ENCODE measurements around the gene KRTAP4-2.
"Not testable (repeated sequence)": the region's sequence is repeated elsewhere in the genome, so short reads cannot be mapped to it uniquely, and the experiment has no call there.

Gene KRTAP4-2

DNA sequence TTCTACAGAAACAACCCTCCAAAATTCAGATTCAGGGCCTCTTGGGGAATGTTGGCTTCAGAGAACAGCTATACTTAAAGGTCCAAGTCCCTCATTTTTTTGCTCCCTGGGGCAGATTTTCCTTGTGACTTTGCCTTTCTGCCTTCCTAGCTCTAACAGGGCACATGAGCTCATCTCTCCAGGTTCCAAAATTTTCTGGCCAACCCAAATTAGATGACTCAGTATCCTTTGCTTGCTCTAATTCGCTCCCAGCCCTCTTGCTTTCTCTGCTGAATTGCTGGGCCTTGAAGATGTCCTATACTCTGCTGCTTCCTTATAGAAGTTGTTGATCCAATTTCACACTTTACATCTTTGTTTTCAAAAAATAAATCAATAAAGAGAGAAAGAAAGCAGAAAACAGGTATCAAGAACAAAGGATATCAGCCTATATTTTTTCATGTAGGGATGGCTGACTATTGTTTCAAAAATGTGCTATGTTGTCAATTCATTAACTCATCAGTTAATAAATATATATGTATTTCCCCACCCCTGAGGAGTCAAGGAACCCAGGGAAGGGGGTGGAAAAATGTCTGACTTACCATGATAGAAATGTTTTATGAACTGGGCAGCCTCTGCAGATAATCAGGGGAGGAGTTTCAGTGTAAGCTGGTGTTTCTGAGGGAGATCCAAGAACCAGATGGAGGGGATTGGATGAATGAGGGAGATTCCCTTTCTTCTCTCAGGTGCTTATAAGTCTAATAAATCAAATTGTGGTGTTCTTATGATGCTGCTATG lies 1.0 kb upstream of the KRTAP4-2 start:
- H3K4me3 Mint-ChIP-seq = no peak overlapping the region
- H3K27ac Mint-ChIP-seq = no peak overlapping the region

DNA sequence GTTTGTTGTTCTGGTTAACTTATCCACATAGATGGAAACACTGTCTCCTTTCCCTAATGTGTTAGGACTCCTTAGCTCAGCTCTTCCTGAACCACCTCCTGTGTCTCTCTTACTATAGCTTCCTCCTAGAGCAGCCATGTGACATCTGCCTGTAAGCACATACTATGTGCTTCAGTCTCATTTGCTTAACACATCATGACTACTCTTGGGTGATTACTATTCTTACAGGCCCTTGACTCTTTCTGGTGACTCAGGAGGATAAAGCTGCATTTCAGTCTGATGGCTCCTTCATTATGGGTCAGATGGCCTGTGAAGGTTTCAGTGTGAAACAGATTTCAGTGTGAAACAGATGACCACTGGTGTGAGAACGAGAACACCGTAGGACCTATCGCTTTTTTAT lies 320 bp upstream of the KRTAP4-2 start:
- H3K9me3 Mint-ChIP-seq = no peaks in the 10 kb centered on the region
- DNase-seq (ENCODE audit: low spot score) = no peak

More for the DNA sequence above, 1.0 kb upstream of the KRTAP4-2 start:
- Mint-ChIP-seq H3K4me1 (ENCODE audit: low read depth) (no peaks in the 10 kb centered on the region), H3K27me3 (ENCODE audit: low read depth) (no peaks in the 10 kb centered on the region), H3K9me3 (no peaks in the 10 kb centered on the region), H3K36me3 (ENCODE audit: low read depth) (no peaks in the 10 kb centered on the region)
- no peak for DNase-seq (ENCODE audit: low spot score)

DNA sequence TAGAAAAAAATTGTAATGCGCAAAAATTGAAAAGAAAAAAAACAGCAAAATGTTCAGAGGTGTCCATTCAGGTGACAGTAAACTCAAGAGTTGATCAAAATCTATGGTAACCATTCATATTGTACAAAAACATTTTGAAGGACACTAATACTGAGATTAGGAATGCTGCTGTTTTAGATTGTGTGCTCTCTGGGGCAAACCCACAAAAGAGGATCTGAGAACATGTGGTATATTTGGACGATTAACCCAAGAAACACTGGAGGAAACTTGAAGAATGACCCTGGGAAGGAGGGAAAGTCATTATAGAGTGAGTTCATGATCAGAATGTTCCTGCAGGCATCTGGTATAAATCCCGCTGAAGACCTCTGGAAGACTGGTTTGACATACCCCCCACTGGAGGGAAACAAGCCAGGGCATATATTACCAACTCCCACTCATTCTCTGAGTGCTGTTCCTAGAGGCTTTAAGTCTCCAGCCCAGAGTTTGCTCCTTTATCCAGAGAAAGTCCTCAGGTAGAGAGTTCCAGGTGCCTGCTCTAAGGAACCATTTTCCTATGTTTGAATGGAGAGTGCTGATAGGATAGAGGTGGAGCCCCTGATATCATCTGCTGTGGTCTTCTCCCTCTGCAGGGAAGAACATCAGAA lies 1.2 kb downstream of the KRTAP4-2 start:
- no peak for DNase-seq (ENCODE audit: low spot score)

More for the DNA sequence above, 320 bp upstream of the KRTAP4-2 start:
- Mint-ChIP-seq H3K27ac (no peak overlapping the region), H3K27me3 (ENCODE audit: low read depth) (no peaks in the 10 kb centered on the region), H3K36me3 (ENCODE audit: low read depth) (no peaks in the 10 kb centered on the region), H3K4me1 (ENCODE audit: low read depth) (no peaks in the 10 kb centered on the region), H3K4me3 (no peak overlapping the region)

DNA sequence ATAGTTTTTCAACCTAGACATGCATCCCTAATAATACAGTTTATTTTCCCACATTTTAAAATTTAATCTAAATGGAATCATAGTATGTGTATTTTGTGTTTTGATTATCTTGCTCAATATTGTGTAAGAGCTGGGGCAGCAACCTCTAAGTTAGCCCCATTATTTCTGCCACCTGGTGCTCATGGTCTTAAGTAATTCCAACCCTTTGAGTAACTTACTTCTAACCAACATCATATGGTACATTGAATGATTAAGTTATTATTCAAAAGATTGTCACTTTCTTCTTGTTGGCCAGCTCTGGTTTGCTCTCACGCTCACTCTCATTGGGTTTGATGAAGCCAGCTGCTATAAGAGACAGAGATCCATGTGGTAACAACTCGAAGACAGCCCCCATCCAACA lies 6.1 kb downstream of the KRTAP4-2 start:
- no peak for DNase-seq (ENCODE audit: low spot score)
- Mint-ChIP-seq H3K36me3 (ENCODE audit: low read depth) (no peaks in the 10 kb centered on the region), H3K4me1 (ENCODE audit: low read depth) (no peaks in the 10 kb centered on the region), H3K9me3 (no peaks in the 10 kb centered on the region), H3K4me3 (no peak overlapping the region), H3K27ac (no peak overlapping the region), H3K27me3 (ENCODE audit: low read depth) (peaks cover 3% of the 10 kb centered on the region)

More for the DNA sequence above, 1.2 kb downstream of the KRTAP4-2 start:
- Mint-ChIP-seq H3K4me1 (ENCODE audit: low read depth) (no peaks in the 10 kb centered on the region), H3K36me3 (ENCODE audit: low read depth) (no peaks in the 10 kb centered on the region), H3K4me3 (no peak overlapping the region), H3K9me3 (no peaks in the 10 kb centered on the region), H3K27ac (no peak overlapping the region), H3K27me3 (ENCODE audit: low read depth) (no peaks in the 10 kb centered on the region)

DNA sequence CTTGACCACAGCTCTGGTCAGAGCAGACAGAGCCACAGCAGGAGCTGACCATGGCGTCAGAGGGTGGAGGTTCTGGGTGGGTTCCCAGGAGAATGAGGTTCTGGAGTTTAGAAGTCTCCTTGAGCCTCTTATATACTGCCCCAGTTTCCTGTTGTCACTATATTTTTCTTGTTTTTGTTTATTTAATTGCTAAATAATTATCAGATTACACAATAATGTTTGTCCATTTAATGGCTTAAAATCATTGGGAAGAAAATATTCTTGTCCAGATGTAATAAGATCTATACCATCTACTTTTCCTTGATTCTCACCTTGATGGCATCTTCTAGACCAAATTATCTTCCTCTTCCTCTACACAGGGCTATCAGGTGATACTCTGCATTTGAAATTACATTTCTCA lies 9.9 kb downstream of the KRTAP4-2 start, which contains the start of gene KRTAP4-3:
Gene KRTAP4-3 (minus strand): TSS at position 101 of the 400 bp plus-strand sequence. CDS start 49 bp downstream, at position 52.
- no peak for DNase-seq (ENCODE audit: low spot score)
- Mint-ChIP-seq H3K36me3 (ENCODE audit: low read depth) (no peaks in the 10 kb centered on the region), H3K4me3 (no peak within 1 kb of the TSS), H3K4me1 (ENCODE audit: low read depth) (no peaks in the 10 kb centered on the region), H3K9me3 (no peaks in the 10 kb centered on the region), H3K27ac (no peak within 1 kb of the TSS), H3K27me3 (ENCODE audit: low read depth) (peaks cover 3% of the 10 kb centered on the region)

DNA sequence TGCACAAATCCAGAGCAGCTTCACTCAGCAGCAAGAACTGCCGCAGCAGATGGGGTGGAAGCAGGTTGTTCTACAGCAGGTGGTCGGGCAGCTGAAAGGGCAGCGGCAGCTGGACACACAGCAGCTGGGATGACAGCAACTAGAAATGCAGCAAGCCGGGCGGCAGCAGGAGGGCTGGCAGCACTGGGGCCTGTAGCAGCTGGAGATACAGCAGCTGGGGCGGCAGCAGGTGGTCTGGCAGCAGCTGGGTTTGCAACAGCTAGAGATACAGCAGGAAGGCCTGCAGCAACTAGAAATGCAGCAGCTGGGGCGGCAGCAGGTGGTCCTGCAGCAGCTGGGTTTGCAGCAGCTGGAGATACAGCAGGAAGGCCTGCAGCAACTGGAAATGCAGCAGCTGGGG lies 10.5 kb downstream of the KRTAP4-2 start:
- Mint-ChIP-seq H3K27me3 (ENCODE audit: low read depth) (peaks cover 3% of the 10 kb centered on the region), H3K36me3 (ENCODE audit: low read depth) (no peaks in the 10 kb centered on the region), H3K27ac (no peak overlapping the region), H3K4me3 (no peak overlapping the region), H3K4me1 (ENCODE audit: low read depth) (no peaks in the 10 kb centered on the region), H3K9me3 (no peaks in the 10 kb centered on the region)
- DNase-seq (ENCODE audit: low spot score) = no peak

DNA sequence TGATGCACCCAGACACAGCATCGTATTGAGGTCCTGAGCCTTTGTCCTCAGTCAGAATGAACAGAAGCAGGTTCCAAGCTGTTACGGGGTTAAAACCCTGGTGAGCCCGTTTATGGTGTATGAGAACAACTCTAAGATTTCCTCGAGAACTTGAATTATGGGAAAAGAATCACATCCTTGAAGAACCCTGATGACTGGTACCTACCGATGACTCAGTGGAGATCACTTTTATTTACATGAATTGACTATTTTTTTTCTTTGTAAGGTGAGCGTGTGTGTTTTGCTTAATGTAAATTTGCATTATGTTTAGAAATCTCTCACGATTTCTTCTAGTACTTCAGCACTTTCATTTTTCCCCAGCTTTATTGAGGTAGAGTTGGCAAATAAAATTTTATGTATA lies 14.2 kb downstream of the KRTAP4-2 start:
- Mint-ChIP-seq H3K27ac (no peak overlapping the region), H3K9me3 (no peaks in the 10 kb centered on the region), H3K36me3 (ENCODE audit: low read depth) (no peaks in the 10 kb centered on the region)

DNA sequence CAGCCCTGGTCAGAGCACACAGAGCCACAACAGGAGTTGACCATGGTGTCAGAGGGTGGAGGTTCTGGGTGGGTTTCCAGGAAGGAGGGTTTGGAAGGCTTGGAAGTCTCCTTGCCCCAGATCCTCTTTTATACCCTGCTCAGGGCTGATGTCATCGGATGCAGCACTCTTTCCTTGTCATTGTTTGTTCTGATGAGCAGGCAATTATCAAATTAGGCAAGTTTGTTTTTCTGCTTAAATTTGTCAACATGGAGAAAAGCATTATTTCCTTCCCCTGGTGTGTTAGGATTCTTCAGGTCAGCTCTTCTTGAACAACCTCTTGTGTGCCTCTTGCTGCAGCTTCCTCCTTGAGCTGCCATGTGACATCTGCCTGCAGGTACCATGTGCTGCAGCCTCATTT lies 17.4 kb downstream of the KRTAP4-2 start, which contains the start of gene KRTAP4-4:
Gene KRTAP4-4 (minus strand): TSS at position 101 of the 400 bp plus-strand sequence. CDS start 57 bp downstream, at position 44.
- Mint-ChIP-seq H3K36me3 (ENCODE audit: low read depth) (no peaks in the 10 kb centered on the region), H3K9me3 (no peaks in the 10 kb centered on the region), H3K27ac (no peak within 1 kb of the TSS), H3K27me3 (ENCODE audit: low read depth) (peaks cover 2% of the 10 kb centered on the region), H3K4me1 (ENCODE audit: low read depth) (no peaks in the 10 kb centered on the region), H3K4me3 (no peak within 1 kb of the TSS)
- no peak for DNase-seq (ENCODE audit: low spot score)

More for the DNA sequence above, 14.2 kb downstream of the KRTAP4-2 start:
- no peaks in the 10 kb centered on the region for H3K4me1 Mint-ChIP-seq (ENCODE audit: low read depth)
- DNase-seq (ENCODE audit: low spot score) = no peak
- H3K4me3 Mint-ChIP-seq = no peak overlapping the region
- H3K27me3 Mint-ChIP-seq (ENCODE audit: low read depth) = no peaks in the 10 kb centered on the region

DNA sequence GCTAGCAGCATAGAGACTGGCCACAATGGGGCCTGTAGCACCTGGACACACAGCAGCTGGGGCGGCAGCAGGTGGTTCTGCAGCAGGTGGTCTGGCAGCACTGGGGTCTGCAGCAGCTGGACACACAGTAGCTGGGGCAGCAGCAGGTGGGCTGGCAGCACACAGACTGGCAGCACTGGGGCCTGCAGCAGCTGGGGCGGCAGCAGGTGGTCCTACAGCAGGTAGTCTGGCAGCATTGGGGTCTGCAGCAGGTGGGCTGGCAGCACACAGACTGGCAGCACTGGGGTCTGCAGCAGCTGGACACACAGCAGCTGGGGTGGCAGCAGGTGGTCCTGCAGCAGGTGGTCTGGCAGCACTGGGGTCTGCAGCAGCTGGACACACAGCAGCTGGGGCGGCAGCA lies 17.8 kb downstream of the KRTAP4-2 start:
- H3K27me3 Mint-ChIP-seq (ENCODE audit: low read depth); H3K4me3 Mint-ChIP-seq; H3K4me1 Mint-ChIP-seq (ENCODE audit: low read depth); H3K9me3 Mint-ChIP-seq; H3K27ac Mint-ChIP-seq; DNase-seq (ENCODE audit: low spot score); H3K36me3 Mint-ChIP-seq (ENCODE audit: low read depth): not testable (repeated sequence)

DNA sequence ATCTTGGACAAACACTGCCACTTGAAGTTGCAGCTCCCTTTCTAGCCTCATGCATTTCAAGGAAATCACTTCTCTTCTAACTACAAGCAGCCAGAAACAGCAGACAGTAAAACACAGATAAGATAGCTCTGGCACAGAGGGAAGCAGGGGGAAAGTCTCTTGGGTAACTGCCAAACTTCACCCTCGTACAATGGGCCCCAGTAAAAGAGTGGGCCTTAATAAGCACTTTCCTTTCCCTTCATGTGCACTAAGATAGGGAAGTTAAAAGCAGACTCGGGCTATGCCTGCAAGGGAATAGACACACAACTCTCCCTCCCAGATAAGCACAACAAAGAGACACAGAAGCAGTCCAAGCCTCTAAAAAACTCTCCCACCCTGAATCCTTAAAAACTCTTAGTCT lies 24.2 kb downstream of the KRTAP4-2 start:
- Mint-ChIP-seq H3K4me1 (ENCODE audit: low read depth) (no peaks in the 10 kb centered on the region), H3K9me3 (no peaks in the 10 kb centered on the region), H3K27ac (no peak overlapping the region), H3K4me3 (no peak overlapping the region), H3K27me3 (ENCODE audit: low read depth) (peaks cover 8% of the 10 kb centered on the region), H3K36me3 (ENCODE audit: low read depth) (no peaks in the 10 kb centered on the region)
- DNase-seq (ENCODE audit: low spot score) = no peak

DNA sequence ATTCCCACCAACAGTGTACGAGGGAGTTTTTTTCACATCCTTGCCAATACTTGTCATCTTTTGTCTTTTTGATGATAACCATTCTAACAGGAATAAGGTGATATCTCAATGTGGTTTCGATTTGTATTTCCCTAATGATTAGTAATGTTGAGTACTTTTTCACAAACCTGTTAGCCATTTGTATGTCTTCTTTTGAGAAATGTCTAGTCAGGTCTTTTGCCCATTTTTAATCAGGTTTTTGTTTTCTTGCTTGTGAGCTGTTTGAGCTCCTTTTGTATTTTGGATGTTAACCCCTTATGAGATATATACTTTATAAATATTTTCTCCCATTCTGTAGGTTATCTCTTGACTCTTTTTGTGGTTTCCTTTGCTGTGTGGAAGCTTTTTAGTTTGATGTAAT lies 26.5 kb downstream of the KRTAP4-2 start:
- Mint-ChIP-seq H3K4me3 (no peak overlapping the region), H3K27ac (no peak overlapping the region), H3K27me3 (ENCODE audit: low read depth) (peaks cover 9% of the 10 kb centered on the region), H3K4me1 (ENCODE audit: low read depth) (no peaks in the 10 kb centered on the region), H3K36me3 (ENCODE audit: low read depth) (no peaks in the 10 kb centered on the region), H3K9me3 (no peaks in the 10 kb centered on the region)
- DNase-seq (ENCODE audit: low spot score) = no peak

DNA sequence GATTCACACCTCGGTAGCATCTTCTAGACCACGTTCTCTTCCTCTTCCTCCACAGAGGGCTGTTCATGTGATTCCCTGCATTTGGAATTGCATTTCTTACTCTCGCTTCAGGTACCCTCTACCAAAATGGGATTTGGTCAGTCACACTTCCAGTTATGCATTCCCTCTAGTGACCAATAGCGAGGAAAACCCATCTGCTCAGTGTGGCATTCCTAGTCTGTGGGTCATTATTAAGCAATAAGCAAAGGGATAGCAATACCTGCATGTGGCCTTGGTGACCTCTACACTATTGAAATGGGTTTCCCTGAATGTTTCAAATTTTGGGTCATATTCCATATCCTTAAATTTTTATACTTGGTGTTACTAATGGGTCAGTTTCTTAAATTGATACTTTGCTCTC lies 28.0 kb downstream of the KRTAP4-2 start:
- peaks cover 10% of the 10 kb centered on the region for H3K27me3 Mint-ChIP-seq (ENCODE audit: low read depth)
- no peak overlapping the region for H3K27ac Mint-ChIP-seq
- H3K36me3 Mint-ChIP-seq (ENCODE audit: low read depth) = no peaks in the 10 kb centered on the region
- DNase-seq (ENCODE audit: low spot score) = no peak
- H3K4me3 Mint-ChIP-seq = no peak overlapping the region
- H3K4me1 Mint-ChIP-seq (ENCODE audit: low read depth) = no peaks in the 10 kb centered on the region
- H3K9me3 Mint-ChIP-seq = no peaks in the 10 kb centered on the region

DNA sequence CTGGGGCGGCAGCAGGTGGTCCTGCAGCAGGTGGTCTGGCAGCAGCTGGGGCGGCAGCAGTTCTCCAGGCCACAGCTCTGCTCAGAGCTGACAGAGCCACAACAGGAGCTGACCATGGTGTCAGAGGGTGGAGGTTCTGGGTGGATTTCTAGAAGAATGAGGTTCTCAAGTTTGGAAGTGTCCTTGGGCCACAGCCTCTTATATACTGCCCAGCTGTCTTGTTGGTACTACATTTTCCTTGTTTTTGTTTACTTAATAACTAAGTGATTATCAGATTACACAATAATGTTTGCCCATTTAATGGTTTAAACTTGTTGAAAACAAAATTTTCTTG lies 28.4 kb downstream of the KRTAP4-2 start, which contains the start of gene KRTAP4-5:
Gene KRTAP4-5 (minus strand): TSS at position 174 of the 334 bp plus-strand sequence. CDS start 58 bp downstream, at position 116.
- Mint-ChIP-seq H3K4me3 (no peak within 1 kb of the TSS), H3K9me3 (no peaks in the 10 kb centered on the region), H3K4me1 (ENCODE audit: low read depth) (no peaks in the 10 kb centered on the region), H3K27me3 (ENCODE audit: low read depth) (peaks cover 11% of the 10 kb centered on the region), H3K36me3 (ENCODE audit: low read depth) (no peaks in the 10 kb centered on the region), H3K27ac (no peak within 1 kb of the TSS)
- DNase-seq (ENCODE audit: low spot score) = no peak

DNA sequence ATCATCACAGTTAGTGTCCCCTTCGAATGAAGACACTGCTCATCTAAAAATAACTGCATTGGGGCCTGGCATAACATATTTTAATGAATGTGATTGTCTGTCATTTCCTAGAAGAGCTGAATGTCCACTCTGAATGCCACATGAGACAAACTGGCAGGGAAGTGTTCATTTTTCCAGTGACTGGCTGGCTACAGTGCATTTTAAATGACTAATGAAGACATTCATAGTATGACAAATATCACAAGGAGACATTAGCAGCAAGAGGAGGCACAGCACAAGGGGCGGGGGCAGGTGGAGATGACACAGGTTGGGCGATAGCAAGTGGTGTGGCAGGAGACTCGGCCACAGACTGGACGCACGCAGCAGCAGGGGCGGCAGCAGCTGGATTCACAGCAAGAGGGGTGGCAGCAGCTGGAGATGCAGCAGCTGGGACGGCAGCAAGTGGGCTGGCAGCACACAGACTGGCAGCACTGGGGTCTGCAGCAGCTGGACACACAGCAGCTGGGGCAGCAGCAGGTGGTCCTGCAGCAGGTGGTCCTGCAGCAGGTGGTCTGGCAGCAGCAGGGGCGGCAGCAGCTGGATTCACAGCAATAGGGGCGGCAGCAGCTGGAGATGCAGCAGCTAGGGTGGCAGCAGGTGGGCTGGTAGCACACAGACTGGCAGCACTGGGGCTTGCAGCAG lies 28.9 kb downstream of the KRTAP4-2 start:
- DNase-seq (ENCODE audit: low spot score); H3K4me1 Mint-ChIP-seq (ENCODE audit: low read depth); H3K9me3 Mint-ChIP-seq; H3K27ac Mint-ChIP-seq; H3K36me3 Mint-ChIP-seq (ENCODE audit: low read depth); H3K4me3 Mint-ChIP-seq: not testable (repeated sequence)
- H3K27me3 Mint-ChIP-seq (ENCODE audit: low read depth) = peaks cover 11% of the 10 kb centered on the region
